ENCODE data around the gene DNAJB13.
"Not testable (repeated sequence)": the region's sequence is repeated elsewhere in the genome, so short reads cannot be mapped to it uniquely, and the experiment has no call there.

Gene DNAJB13

GRCh38 chr11:73950869-73951710 is at the start of gene DNAJB13:
Gene DNAJB13 (plus strand): TSS chr11:73951026. CDS start chr11:73951070, 44 bp downstream.
- FAIRE-seq: no peak

GRCh38 chr11:73902303-73902702 is 48.5 kb upstream of the DNAJB13 start:
- FAIRE-seq: no peak

GRCh38 chr11:73907191-73907590 is 43.6 kb upstream of the DNAJB13 start:
- no peak for FAIRE-seq

GRCh38 chr11:73912026-73912425 is 38.8 kb upstream of the DNAJB13 start:
- FAIRE-seq: no peak

GRCh38 chr11:73913472-73913871 is 37.4 kb upstream of the DNAJB13 start:
- FAIRE-seq: no peak

- no peak for FAIRE-seq
Observed at GRCh38 chr11:73914284-73914683, 36.5 kb upstream of the DNAJB13 start.

GRCh38 chr11:73916435-73916834 is 34.4 kb upstream of the DNAJB13 start:
- FAIRE-seq: no peak

- FAIRE-seq: no peak
Observed at GRCh38 chr11:73921180-73921579, 29.6 kb upstream of the DNAJB13 start.

- FAIRE-seq: no peak
Observed at GRCh38 chr11:73929388-73929787, 21.4 kb upstream of the DNAJB13 start.

GRCh38 chr11:73931039-73931645 is 19.7 kb upstream of the DNAJB13 start:
- peak; percentile 98 for FAIRE-seq

- no peak for FAIRE-seq
Observed at GRCh38 chr11:73931951-73932350, 18.9 kb upstream of the DNAJB13 start.

GRCh38 chr11:73932781-73933180 is 18.0 kb upstream of the DNAJB13 start:
- no peak for FAIRE-seq

- FAIRE-seq: not testable (repeated sequence)
Observed at GRCh38 chr11:73936047-73936446, 14.8 kb upstream of the DNAJB13 start.

- no peak for FAIRE-seq
Observed at GRCh38 chr11:73939096-73939495, 11.7 kb upstream of the DNAJB13 start.

- no peak for FAIRE-seq
Observed at GRCh38 chr11:73940801-73941570, 9.8 kb upstream of the DNAJB13 start.

GRCh38 chr11:73942010-73942409 is 8.8 kb upstream of the DNAJB13 start:
- FAIRE-seq: no peak

- FAIRE-seq: no peak
Observed at GRCh38 chr11:73944085-73944484, 6.7 kb upstream of the DNAJB13 start.

- FAIRE-seq: no peak
Observed at GRCh38 chr11:73944901-73945300, 5.9 kb upstream of the DNAJB13 start.

- no peak for FAIRE-seq
Observed at GRCh38 chr11:73945396-73945795, 5.4 kb upstream of the DNAJB13 start.

GRCh38 chr11:73946798-73947458 is 3.9 kb upstream of the DNAJB13 start:
- FAIRE-seq: no peak

- FAIRE-seq: no peak
Observed at GRCh38 chr11:73949246-73949645, 1.6 kb upstream of the DNAJB13 start.

GRCh38 chr11:73949912-73950311 is 914 bp upstream of the DNAJB13 start:
- FAIRE-seq: no peak

GRCh38 chr11:73951797-73952196 is 971 bp downstream of the DNAJB13 start:
- no peak for FAIRE-seq
